ENCODE results near the gene APLNR. TPM values are rescaled to one million over a fixed set of nuclear protein-coding genes. Genes with fewer than 3 reads are reported as not detected.

The APLNR gene
- total RNA-seq, 6 experiments from 2014 or later, result not detected

DNA sequence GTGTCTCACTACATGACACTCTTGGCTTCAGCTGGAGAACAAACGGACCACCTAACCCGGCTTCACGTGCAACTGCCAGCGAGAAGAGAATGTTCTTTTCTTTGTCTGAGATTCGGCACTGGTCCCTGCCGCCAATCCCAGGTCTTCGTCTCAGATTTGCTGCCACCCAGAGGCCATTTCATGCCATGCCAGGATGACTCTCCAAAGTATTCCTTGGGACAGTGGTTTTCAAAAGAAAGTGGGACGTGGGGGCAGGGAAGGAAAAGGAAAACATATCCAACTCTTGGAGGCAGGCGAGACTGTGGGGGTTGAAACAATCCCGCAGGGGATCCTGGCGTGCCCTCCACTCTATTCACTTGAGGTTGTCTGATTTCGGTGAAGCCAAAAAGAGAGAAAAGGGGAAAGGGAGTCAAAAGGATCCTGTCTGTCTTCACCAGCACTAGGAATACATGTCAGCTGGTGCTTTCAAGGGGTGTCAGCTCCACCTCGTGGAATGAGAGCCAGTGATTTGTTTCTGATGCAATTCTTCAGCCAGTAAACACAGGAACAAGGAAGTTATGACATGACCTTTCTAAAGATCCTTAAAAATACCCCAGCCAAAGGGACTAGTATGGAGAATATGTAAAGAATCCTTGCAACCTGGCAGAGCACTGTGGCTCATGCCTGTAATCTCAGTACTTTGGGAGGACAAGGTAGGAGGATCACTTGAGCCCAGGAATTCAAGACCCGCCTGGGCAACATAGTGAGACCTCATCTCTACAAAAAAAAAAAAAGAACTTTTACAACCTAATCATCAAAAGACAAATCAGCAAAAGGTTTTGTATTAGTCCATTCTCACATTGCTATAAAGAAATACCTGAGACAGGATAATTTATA, 41.0 kb upstream of the APLNR start:
- peak; percentile 74 for DNase-seq
- Mint-ChIP-seq H3K4me1 (ENCODE audit: low read depth) (peaks cover 72% of the 10 kb centered on the region), H3K27me3 (ENCODE audit: insufficient read depth) (peaks cover 2% of the 10 kb centered on the region), H3K9me3 (peaks cover 10% of the 10 kb centered on the region), H3K27ac (peak overlapping the region; percentile 89), H3K36me3 (ENCODE audit: low read depth) (peaks cover 23% of the 10 kb centered on the region), H3K4me3 (peak overlapping the region; percentile 61)
- TF ChIP-seq, protein P1, sequence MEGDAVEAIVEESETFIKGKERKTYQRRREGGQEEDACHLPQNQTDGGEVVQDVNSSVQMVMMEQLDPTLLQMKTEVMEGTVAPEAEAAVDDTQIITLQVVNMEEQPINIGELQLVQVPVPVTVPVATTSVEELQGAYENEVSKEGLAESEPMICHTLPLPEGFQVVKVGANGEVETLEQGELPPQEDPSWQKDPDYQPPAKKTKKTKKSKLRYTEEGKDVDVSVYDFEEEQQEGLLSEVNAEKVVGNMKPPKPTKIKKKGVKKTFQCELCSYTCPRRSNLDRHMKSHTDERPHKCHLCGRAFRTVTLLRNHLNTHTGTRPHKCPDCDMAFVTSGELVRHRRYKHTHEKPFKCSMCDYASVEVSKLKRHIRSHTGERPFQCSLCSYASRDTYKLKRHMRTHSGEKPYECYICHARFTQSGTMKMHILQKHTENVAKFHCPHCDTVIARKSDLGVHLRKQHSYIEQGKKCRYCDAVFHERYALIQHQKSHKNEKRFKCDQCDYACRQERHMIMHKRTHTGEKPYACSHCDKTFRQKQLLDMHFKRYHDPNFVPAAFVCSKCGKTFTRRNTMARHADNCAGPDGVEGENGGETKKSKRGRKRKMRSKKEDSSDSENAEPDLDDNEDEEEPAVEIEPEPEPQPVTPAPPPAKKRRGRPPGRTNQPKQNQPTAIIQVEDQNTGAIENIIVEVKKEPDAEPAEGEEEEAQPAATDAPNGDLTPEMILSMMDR (IDR thresholded peaks at IDR 0.05), result peak; percentile 90

DNA sequence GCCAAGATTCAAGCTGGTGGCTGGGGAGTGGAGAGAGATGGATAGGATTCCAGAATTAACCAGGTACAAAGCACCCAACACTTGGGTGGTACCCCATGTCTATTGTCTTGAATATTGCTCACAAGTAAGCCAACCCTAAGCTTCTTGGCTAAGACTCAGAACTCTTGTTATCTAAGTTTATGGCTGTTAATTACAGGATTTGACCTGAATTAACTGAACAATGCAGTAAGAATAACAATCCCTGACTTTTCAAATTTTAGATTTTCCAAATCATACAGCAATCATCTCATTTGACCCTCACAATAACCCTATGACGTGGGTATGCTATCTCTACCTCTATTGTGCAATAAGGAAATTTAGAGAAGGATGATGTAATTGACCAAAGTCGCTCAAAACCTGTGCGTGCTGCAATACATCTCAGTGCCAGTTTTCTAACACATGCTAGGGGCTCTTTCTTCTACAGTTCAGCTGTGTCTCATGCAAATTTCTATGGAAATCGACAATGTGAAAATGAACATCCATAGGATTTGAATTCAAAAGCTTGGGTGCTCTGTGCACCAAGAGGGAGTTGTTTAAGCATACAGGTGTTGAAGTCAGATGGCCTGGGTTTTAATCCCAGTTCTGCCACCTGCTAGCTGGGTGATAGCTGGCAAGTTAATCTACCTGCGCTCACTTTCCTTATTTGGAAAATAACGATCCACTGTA, 40.1 kb upstream of the APLNR start:
- TF ChIP-seq, protein P1 (IDR thresholded peaks at IDR 0.05), result no peak
- peak overlapping the region; percentile 61; the same call in 1 of the 2 replicates for H3K4me3 Mint-ChIP-seq
- no peaks in the 10 kb centered on the region; the same call in 1 of the 2 replicates for H3K27me3 Mint-ChIP-seq (ENCODE audit: insufficient read depth)
- H3K36me3 Mint-ChIP-seq (ENCODE audit: low read depth), result peaks cover 23% of the 10 kb centered on the region
- DNase-seq, result no peak
- H3K27ac Mint-ChIP-seq, result no peak overlapping the region
- H3K9me3 Mint-ChIP-seq, result peaks cover 14% of the 10 kb centered on the region
- H3K4me1 Mint-ChIP-seq (ENCODE audit: low read depth), result peaks cover 69% of the 10 kb centered on the region

DNA sequence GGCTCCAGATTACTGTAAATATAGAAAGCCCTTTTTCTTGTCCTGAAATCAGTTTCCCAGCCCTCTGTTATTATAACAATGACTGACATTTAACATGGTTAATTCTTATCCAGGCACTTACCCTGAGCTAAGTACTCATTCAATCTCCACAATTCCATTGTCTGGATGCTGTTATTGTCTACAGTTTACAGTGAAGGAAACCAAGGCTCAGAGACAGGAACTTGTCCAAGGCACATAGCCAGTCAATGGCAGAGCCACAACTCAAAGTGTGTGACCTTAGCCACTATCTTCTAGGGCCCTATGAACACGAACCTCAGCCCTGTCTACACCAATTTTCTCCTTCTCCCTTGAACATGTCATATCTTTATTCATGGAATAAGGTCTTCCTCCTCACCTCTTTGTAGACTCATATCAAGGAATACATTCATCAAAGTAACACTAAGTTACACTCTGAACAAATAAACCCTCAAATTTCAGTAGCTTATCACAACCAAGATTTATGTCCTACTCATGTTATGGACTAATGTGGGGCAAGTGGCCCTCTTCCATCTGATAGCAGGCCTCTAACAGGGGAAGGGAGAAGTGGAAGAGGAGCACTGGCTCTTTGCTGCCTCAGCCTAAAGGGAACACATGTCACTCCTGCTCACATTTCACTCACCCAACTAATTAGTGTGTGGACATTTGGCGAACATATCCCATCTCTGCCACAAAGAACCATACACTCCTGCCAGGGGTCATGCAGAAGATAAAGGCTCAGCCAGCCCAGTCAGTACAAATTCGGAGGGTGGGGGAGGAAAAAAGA, 39.3 kb upstream of the APLNR start:
- Mint-ChIP-seq H3K4me3 (no peak overlapping the region), H3K27me3 (ENCODE audit: insufficient read depth) (no peaks in the 10 kb centered on the region; the same call in 1 of the 2 replicates), H3K27ac (no peak overlapping the region), H3K36me3 (ENCODE audit: low read depth) (peaks cover 19% of the 10 kb centered on the region), H3K9me3 (peaks cover 14% of the 10 kb centered on the region), H3K4me1 (ENCODE audit: low read depth) (peaks cover 64% of the 10 kb centered on the region)
- TF ChIP-seq, protein P1 (IDR thresholded peaks at IDR 0.05), result no peak
- DNase-seq, result no peak

DNA sequence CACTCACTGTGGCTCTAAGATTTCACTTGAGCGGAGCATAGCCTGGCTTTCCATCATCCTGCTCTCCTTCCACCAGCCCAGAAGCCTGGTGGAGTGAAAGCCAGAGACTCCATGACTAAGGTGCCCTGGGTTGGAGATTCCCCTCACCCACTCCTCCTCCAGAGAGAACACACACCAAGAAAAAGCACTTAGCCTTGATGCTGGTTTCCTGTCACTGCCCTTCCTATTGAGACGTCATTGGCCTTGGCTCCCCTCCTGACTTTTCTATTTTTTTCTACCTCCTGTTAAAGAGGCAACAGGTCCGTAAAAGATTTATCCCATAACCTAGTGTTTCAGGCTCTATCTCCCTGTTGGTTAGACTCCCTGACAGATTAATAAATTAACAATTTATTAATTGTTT, 38.5 kb upstream of the APLNR start:
- DNase-seq, result no peak
- peaks cover 59% of the 10 kb centered on the region for H3K4me1 Mint-ChIP-seq (ENCODE audit: low read depth)
- H3K27me3 Mint-ChIP-seq (ENCODE audit: insufficient read depth), result peaks cover 2% of the 10 kb centered on the region
- H3K4me3 Mint-ChIP-seq, result no peak overlapping the region
- peaks cover 14% of the 10 kb centered on the region for H3K9me3 Mint-ChIP-seq
- H3K27ac Mint-ChIP-seq, result no peak overlapping the region
- TF ChIP-seq, protein P1 (IDR thresholded peaks at IDR 0.05), result no peak
- H3K36me3 Mint-ChIP-seq (ENCODE audit: low read depth), result peaks cover 17% of the 10 kb centered on the region

DNA sequence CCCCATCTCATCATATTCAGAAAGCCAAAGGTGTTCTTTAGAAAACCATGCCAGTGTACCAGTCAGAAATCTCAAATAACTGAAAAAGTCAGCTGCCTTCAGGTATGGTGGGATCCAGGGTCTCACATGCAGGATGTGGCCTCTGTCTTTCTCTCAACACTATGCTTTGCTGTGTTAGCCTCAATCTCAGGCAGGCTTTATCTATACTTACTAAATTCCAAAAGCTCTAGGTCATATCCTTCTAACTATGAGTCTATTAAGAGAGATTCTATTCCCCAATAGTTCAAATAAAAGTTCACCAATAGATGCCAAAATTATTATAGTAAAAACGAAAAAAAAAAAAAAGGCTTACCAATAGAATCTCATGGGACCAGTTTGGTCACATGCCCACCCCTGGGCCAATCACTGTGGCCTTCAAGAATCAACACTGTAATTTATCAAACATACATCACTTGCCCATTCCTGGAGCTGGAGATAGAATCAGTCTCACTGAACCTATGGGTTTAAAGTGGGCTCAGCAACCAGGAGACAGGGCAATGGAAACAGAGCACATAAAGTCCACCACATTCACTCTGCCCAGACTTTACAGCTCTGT, 38.0 kb upstream of the APLNR start:
- peaks cover 17% of the 10 kb centered on the region for H3K36me3 Mint-ChIP-seq (ENCODE audit: low read depth)
- peaks cover 54% of the 10 kb centered on the region for H3K4me1 Mint-ChIP-seq (ENCODE audit: low read depth)
- H3K27ac Mint-ChIP-seq, result peak overlapping the region; percentile 3; the same call in 1 of the 2 replicates
- TF ChIP-seq, protein P1 (IDR thresholded peaks at IDR 0.05), result no peak
- H3K9me3 Mint-ChIP-seq, result peaks cover 14% of the 10 kb centered on the region
- no peak for DNase-seq
- H3K27me3 Mint-ChIP-seq (ENCODE audit: insufficient read depth), result peaks cover 2% of the 10 kb centered on the region
- H3K4me3 Mint-ChIP-seq, result no peak overlapping the region

All from HFFc6 (cell line).